Activated naive CD8-positive, alpha-beta T cell treated with anti-CD3 and anti-CD28 coated beads for 36 hours (primary cell): Measurements from ENCODE around the gene RGS17. TPM values are rescaled to one million over a fixed set of nuclear protein-coding genes. Genes with fewer than 3 reads are reported as not detected.

Experiments used
- total RNA-seq, 2 experiments: library from RNA; stranded (reverse); gene quantifications; one replicate each; pipeline ENCODE4 v1.2.3, GENCODE V29; 2021

Gene RGS17
- total RNA-seq, 2 experiments from 2014 or later, result not detected

Other genes starting within 250 kb of the RGS17 start
- 10 to 100 TPM; 51.4 to 52.6 TPM for gene FBXO5, start 148.2 kb downstream of the RGS17 start, total RNA-seq
- 10 to 100 TPM; 16.8 to 18.2 TPM for gene MTRF1L, start 128.6 kb downstream of the RGS17 start, total RNA-seq